Gastrocnemius medialis (tissue), 4 donors: ENCODE data around the gene COL1A1. TPM values are rescaled to one million over a fixed set of nuclear protein-coding genes. Genes with fewer than 3 reads are reported as not detected.

Source experiments
- ATAC-seq, 2 donors: fragments of 150-250 bp; one replicate each; pipeline ENCODE4 v1.9.1; 2016
- DNase-seq, 2 donors: peaks; one replicate each; pipeline ENCODE4 v3.0.0-alpha.2; 2019
- H3K27ac ChIP-seq, 4 donors: fragments of 200-600 bp; sonication (generic); 1 replicate in 1 of 4; 2 replicates in 3 of 4; pipeline ENCODE4 v1.5.1; 2016 to 2018; ENCODE audit warnings: mild to moderate bottlenecking in 2 of 4, moderate library complexity in 1 of 4
- H3K27me3 ChIP-seq, 3 donors: fragments of 200-600 bp; sonication (generic) in 2 of 3; 1 replicate in 1 of 3; 2 replicates in 2 of 3; pipeline versions ENCODE4 v1.5.1 to v1.6.0; 2016 to 2019; ENCODE audit warnings: mild to moderate bottlenecking in 1 of 3, moderate library complexity in 1 of 3
- H3K36me3 ChIP-seq, 2 donors: fragments of 200-600 bp; sonication (generic) in 1 of 2; one replicate each; pipeline ENCODE4 v1.5.1; 2017 to 2018
- H3K4me1 ChIP-seq, 2 donors: fragments of 200-600 bp; sonication (generic) in 1 of 2; one replicate each; pipeline ENCODE4 v1.5.1; 2016 to 2017; ENCODE audit warnings: mild to moderate bottlenecking in 2 of 2
- H3K4me3 ChIP-seq, 4 donors: fragments of 200-600 bp; sonication (generic) in 3 of 4; 1 replicate in 1 of 4; 2 replicates in 3 of 4; pipeline ENCODE4 v1.5.1; 2016 to 2019; ENCODE audit warnings: mild to moderate bottlenecking in 2 of 4
- H3K9me3 ChIP-seq, 3 donors: fragments of 200-600 bp; sonication (generic) in 2 of 3; 1 replicate in 1 of 3; 2 replicates in 2 of 3; pipeline ENCODE4 v1.5.1; 2016 to 2019
- POLR2A ChIP-seq, 2 donors: fragments of 450-650 bp; IDR thresholded peaks; one replicate each; pipeline ENCODE4 v1.6.1; 2017; ENCODE audit warnings: antibody characterized with exemption in 2 of 2, mild to moderate bottlenecking in 2 of 2, moderate library complexity in 2 of 2
- in situ Hi-C, 4 donors: fragments of 200-750 bp; cut with MboI; loops; one replicate each; pipeline versions ENCODE4 v1.15.0 to v1.8.0; 2017; ENCODE audit warnings: low sequenced_read_pairs in 4 of 4
- intact Hi-C: fragments of 100-400 bp; cut with DNase I; formaldehyde crosslinking; loops from one replicate; pipeline ENCODE4 v1.15.1; 2023; ENCODE audit warnings: low total_unique reads
- total RNA-seq, 4 donors: library from RNA; depleted of rRNA; stranded (reverse); fragments of >200 nt; gene quantifications; one replicate each; pipeline versions ENCODE4 v1.1.0 to v1.2.3, GENCODE V29; 2016
- TF ChIP-seq, protein P1 (sequence below), 5 experiments: fragments of 450-650 bp in 3 of 5; fragments of 200-600 bp in 2 of 5; sonication (generic) in 2 of 5; IDR thresholded peaks in 4 of 5; conservative IDR thresholded peaks in 1 of 5; 1 replicate in 4 of 5; 2 replicates in 1 of 5; pipeline ENCODE4 v1.5.1; 2016 to 2019; ENCODE audit warnings: antibody characterized with exemption in 5 of 5, mild to moderate bottlenecking in 3 of 5, moderate library complexity in 3 of 5

The COL1A1 gene
- total RNA-seq, 4 donors from 2014 or later: 1.7 to 9.5 (median 5.1) TPM

DNA sequence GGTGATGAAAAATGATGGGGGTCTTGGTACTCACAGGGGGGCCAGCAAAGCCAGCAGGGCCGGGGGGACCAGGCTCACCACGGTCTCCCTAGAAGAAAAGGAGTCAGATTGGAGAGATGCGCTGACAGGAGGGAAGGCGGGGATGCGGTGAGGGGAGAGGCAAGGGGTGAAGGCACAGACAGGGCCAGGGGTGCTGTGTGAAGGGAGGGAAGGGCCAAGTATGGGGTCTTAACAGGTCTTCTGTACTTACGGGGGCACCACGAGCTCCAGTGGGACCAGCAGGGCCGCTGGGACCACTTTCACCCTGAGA, 11.2 kb downstream of the COL1A1 start:
- intact Hi-C loops (no loop called here), in situ Hi-C loops (no loop called here)
- Histone ChIP-seq H3K4me1 (no peaks in the 10 kb centered on the region), H3K9me3 (no peaks in the 10 kb centered on the region), H3K27ac (no peak overlapping the region), H3K36me3 (no peaks in the 10 kb centered on the region), H3K27me3 (no peaks in the 10 kb centered on the region), H3K4me3 (no peak overlapping the region)
- TF ChIP-seq POLR2A (IDR thresholded peaks at IDR 0.05): no peak
- TF ChIP-seq, protein P1, sequence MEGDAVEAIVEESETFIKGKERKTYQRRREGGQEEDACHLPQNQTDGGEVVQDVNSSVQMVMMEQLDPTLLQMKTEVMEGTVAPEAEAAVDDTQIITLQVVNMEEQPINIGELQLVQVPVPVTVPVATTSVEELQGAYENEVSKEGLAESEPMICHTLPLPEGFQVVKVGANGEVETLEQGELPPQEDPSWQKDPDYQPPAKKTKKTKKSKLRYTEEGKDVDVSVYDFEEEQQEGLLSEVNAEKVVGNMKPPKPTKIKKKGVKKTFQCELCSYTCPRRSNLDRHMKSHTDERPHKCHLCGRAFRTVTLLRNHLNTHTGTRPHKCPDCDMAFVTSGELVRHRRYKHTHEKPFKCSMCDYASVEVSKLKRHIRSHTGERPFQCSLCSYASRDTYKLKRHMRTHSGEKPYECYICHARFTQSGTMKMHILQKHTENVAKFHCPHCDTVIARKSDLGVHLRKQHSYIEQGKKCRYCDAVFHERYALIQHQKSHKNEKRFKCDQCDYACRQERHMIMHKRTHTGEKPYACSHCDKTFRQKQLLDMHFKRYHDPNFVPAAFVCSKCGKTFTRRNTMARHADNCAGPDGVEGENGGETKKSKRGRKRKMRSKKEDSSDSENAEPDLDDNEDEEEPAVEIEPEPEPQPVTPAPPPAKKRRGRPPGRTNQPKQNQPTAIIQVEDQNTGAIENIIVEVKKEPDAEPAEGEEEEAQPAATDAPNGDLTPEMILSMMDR (IDR thresholded peaks at IDR 0.05 in 4 of 5, conservative IDR thresholded peaks at IDR 0.05 in 1 of 5): no peak
- ATAC-seq (no peak), DNase-seq (no peak)

DNA sequence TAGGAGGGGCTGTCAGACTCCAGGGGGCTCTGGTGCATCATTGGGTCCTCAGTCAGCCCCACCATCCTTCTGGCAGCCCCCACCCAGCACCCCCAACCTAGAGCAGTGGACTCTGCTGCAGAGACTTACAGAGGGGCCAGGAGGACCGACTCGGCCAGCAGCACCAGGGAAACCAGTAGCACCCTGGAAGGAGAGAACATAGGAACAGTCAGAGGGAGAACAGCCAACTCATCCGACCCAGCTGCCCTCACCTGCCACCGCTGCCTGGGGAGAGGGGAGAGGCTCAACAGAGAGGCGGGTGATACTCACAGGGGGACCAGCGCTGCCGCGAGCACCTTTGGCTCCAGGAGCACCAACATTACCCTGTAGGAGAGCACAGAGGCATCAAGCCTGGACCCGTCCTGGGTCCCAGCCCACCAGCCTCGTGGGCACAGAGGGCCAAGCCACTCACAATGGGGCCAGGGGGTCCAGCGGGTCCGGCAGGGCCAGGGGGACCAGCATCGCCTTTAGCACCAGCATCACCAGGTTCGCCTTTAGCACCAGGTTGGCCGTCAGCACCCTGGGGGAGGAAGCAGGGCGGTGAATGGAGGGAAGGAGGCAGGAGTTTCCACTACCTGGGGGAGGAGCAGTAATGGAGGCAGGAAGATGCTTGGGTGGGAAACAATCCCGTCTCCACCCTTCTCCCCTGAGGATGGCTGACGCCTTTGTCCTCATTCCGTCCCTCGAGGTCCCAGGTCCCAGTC, 11.7 kb downstream of the COL1A1 start:
- no peaks in the 10 kb centered on the region for H3K9me3 ChIP-seq
- no peak overlapping the region for H3K4me3 ChIP-seq
- no peaks in the 10 kb centered on the region for H3K4me1 ChIP-seq
- TF ChIP-seq, protein P1 (IDR thresholded peaks at IDR 0.05 in 4 of 5, conservative IDR thresholded peaks at IDR 0.05 in 1 of 5): no peak
- no peak for TF ChIP-seq POLR2A (IDR thresholded peaks at IDR 0.05)
- H3K27ac ChIP-seq: no peak overlapping the region
- H3K27me3 ChIP-seq: no peaks in the 10 kb centered on the region
- ATAC-seq (no peak), DNase-seq (no peak)
- H3K36me3 ChIP-seq: no peaks in the 10 kb centered on the region
- in situ Hi-C loops: no loop called here
- intact Hi-C loops: no loop called here

DNA sequence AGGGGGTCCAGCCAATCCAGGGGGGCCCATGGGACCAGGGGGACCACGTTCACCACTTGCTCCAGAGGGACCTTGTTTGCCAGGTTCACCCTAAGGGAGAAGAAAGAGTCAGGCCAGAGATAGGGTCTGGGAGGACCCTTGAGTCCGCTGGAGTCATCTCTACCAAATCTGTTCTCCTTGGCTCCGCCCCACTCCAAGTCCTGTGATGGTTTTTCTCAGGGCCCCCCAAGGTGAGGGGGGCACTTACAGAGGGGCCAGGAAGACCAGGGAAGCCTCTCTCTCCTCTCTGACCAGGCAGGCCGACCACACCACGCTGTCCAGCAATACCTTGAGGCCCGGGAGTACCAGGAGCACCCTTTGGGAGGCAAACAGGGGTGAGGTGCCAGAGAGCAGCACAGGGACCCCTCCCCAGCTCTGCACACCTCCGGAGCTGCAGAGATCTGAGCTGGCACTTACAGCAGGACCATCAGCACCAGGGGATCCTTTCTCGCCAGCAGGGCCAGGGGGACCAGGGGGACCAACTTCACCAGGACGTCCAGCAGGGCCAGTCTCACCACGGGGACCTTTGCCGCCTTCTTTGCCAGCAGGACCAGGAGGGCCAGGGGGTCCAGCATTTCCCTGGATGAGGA, 12.4 kb downstream of the COL1A1 start:
- ATAC-seq (no peak), DNase-seq (no peak)
- TF ChIP-seq, protein P1 (IDR thresholded peaks at IDR 0.05 in 4 of 5, conservative IDR thresholded peaks at IDR 0.05 in 1 of 5): no peak
- no peak for TF ChIP-seq POLR2A (IDR thresholded peaks at IDR 0.05)
- no peaks in the 10 kb centered on the region for H3K4me1 ChIP-seq
- H3K9me3 ChIP-seq: no peaks in the 10 kb centered on the region
- no peak overlapping the region for H3K4me3 ChIP-seq
- in situ Hi-C loops: no loop called here
- H3K27me3 ChIP-seq: no peaks in the 10 kb centered on the region
- no peaks in the 10 kb centered on the region for H3K36me3 ChIP-seq
- H3K27ac ChIP-seq: no peak overlapping the region
- intact Hi-C loops: no loop called here

DNA sequence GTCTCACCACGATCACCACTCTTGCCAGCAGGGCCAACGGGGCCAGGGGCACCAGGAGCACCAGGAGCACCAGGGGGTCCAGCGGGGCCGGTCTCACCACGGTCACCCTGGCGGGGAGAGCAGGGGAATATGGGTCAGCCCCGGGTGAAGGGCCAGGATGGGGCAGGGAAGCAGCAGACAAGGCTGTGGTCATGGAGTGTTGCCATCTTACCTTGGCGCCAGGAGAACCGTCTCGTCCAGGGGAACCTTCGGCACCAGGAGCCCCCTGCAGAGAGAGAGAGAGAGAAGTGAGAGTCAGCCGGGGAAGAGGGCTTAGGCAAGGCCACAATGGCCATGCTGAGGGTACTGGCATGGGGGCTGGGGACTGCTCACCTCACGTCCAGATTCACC, 12.9 kb downstream of the COL1A1 start:
- no peak for DNase-seq
- Histone ChIP-seq H3K4me1 (no peaks in the 10 kb centered on the region), H3K4me3 (no peak overlapping the region), H3K27me3 (no peaks in the 10 kb centered on the region), H3K36me3 (no peaks in the 10 kb centered on the region), H3K9me3 (no peaks in the 10 kb centered on the region), H3K27ac (no peak overlapping the region)
- TF ChIP-seq, protein P1 (IDR thresholded peaks at IDR 0.05 in 4 of 5, conservative IDR thresholded peaks at IDR 0.05 in 1 of 5): no peak
- TF ChIP-seq POLR2A (IDR thresholded peaks at IDR 0.05): no peak
- intact Hi-C loops (no loop called here), in situ Hi-C loops (no loop called here)
- ATAC-seq: no peak
